ENCODE measurements around the gene FGF1.

GRCh38 chr5:142660731-142661130 lies 25.2 kb downstream of the FGF1 start:
- TF ChIP-seq CTCF (IDR thresholded peaks at IDR 0.05) (no peak), POLR2A (IDR thresholded peaks at IDR 0.05) (no peak)

All from heart left ventricle (tissue), 13 donors.